ENCODE data around the gene SCAP. TPM values are rescaled to one million over a fixed set of nuclear protein-coding genes. Genes with fewer than 3 reads are reported as not detected.

The SCAP gene
- total RNA-seq, 4 donors from 2014 or later: 73.4 to 128 (median 88.4) TPM

- peak overlapping the region in 1 of 4 donors; percentile 60 for H3K27ac ChIP-seq
- H3K36me3 ChIP-seq: peaks cover 0 to 45% (median 0%) of the 10 kb centered on the region in 3 donors
- 43 to 55% methylated on average over 7 of the region's 7 CpGs for WGBS, 2 donors
- H3K9me3 ChIP-seq: no peaks in the 10 kb centered on the region
- DNase-seq (ENCODE audit: low spot score in 2 of 2): no peak
- TF ChIP-seq CTCF (IDR thresholded peaks at IDR 0.05) (no peak), POLR2A (IDR thresholded peaks at IDR 0.05) (no peak), EP300 (IDR thresholded peaks at IDR 0.05) (no peak)
- peaks cover 0 to 52% (median 20%) of the 10 kb centered on the region in 4 donors for H3K4me1 ChIP-seq
- H3K27me3 ChIP-seq: no peaks in the 10 kb centered on the region
- no peak overlapping the region for H3K4me3 ChIP-seq
Measured at GRCh38 chr3:47398228-47398627, 77.5 kb downstream of the SCAP start.

GRCh38 chr3:47394881-47395280 lies 80.9 kb downstream of the SCAP start:
- no peak for DNase-seq (ENCODE audit: low spot score in 2 of 2)
- Histone ChIP-seq H3K9me3 (no peaks in the 10 kb centered on the region), H3K4me3 (no peak overlapping the region), H3K27me3 (no peaks in the 10 kb centered on the region), H3K4me1 (peaks cover 0 to 64% (median 20%) of the 10 kb centered on the region in 4 donors), H3K27ac (peak overlapping the region in 1 of 4 donors; percentile 45), H3K36me3 (peaks cover 0 to 19% (median 0%) of the 10 kb centered on the region in 3 donors)
- 63 to 64% methylated on average over 3 of the region's 3 CpGs for WGBS, 2 donors
- TF ChIP-seq POLR2A (IDR thresholded peaks at IDR 0.05) (no peak), CTCF (IDR thresholded peaks at IDR 0.05) (no peak), EP300 (IDR thresholded peaks at IDR 0.05) (no peak)

- Histone ChIP-seq H3K36me3 (peaks cover 0 to 13% (median 0%) of the 10 kb centered on the region in 3 donors), H3K27ac (peak overlapping the region in 3 of 4 donors; percentile 27 to 60 (median 45)), H3K9me3 (no peaks in the 10 kb centered on the region), H3K4me3 (no peak overlapping the region), H3K27me3 (no peaks in the 10 kb centered on the region), H3K4me1 (peaks cover 0 to 63% (median 20%) of the 10 kb centered on the region in 4 donors)
- no peak for DNase-seq (ENCODE audit: low spot score in 2 of 2)
- WGBS, 2 donors: 23 to 24% methylated on average over 8 of the region's 8 CpGs
- TF ChIP-seq EP300 (IDR thresholded peaks at IDR 0.05): no peak
- TF ChIP-seq POLR2A (IDR thresholded peaks at IDR 0.05): no peak
- no peak for TF ChIP-seq CTCF (IDR thresholded peaks at IDR 0.05)
Measured at GRCh38 chr3:47394140-47394870, 81.4 kb downstream of the SCAP start.

GRCh38 chr3:47392933-47393332 lies 82.8 kb downstream of the SCAP start:
- TF ChIP-seq CTCF (IDR thresholded peaks at IDR 0.05): no peak
- no peak for TF ChIP-seq EP300 (IDR thresholded peaks at IDR 0.05)
- no peak for TF ChIP-seq POLR2A (IDR thresholded peaks at IDR 0.05)
- Histone ChIP-seq H3K4me3 (no peak overlapping the region), H3K9me3 (no peaks in the 10 kb centered on the region), H3K36me3 (peaks cover 0 to 14% (median 0%) of the 10 kb centered on the region in 3 donors), H3K4me1 (peaks cover 0 to 55% (median 19%) of the 10 kb centered on the region in 4 donors), H3K27ac (no peak overlapping the region), H3K27me3 (no peaks in the 10 kb centered on the region)
- 97% methylated on average over 3 of the region's 3 CpGs for WGBS, 2 donors
- DNase-seq (ENCODE audit: low spot score in 2 of 2): no peak

GRCh38 chr3:47385796-47386195 lies 89.9 kb downstream of the SCAP start:
- no peak overlapping the region for H3K27ac ChIP-seq
- H3K36me3 ChIP-seq: peaks cover 0 to 19% (median 0%) of the 10 kb centered on the region in 3 donors
- TF ChIP-seq EP300 (IDR thresholded peaks at IDR 0.05) (no peak), CTCF (IDR thresholded peaks at IDR 0.05) (no peak), POLR2A (IDR thresholded peaks at IDR 0.05) (no peak)
- no peak for DNase-seq (ENCODE audit: low spot score in 2 of 2)
- WGBS, 2 donors: 72 to 73% methylated on average over 2 of the region's 2 CpGs
- H3K4me3 ChIP-seq: no peak overlapping the region
- H3K27me3 ChIP-seq: no peaks in the 10 kb centered on the region
- H3K9me3 ChIP-seq: no peaks in the 10 kb centered on the region
- H3K4me1 ChIP-seq: peaks cover 0 to 40% (median 12%) of the 10 kb centered on the region in 4 donors

Data from tibial nerve (tissue), 4 donors.